ENCODE data around the gene ST14. TPM values are rescaled to one million over a fixed set of nuclear protein-coding genes. Genes with fewer than 3 reads are reported as not detected.

ST14 gene
- total RNA-seq, 1 experiment from 2014 or later: 141 TPM

- Histone ChIP-seq H3K4me2 (no peak overlapping the region), H3K79me2 (ENCODE audit: low read depth) (peaks cover 13% of the 10 kb centered on the region; the same call in 1 of the 2 replicates), H3K27me3 (ENCODE audit: insufficient read depth, low read depth) (no peaks in the 10 kb centered on the region), H3K27ac (no peak overlapping the region), H4K20me1 (ENCODE audit: insufficient read depth) (no peaks in the 10 kb centered on the region; the same call in 1 of the 2 replicates), H3K9me2 (ENCODE audit: insufficient read depth) (no peaks in the 10 kb centered on the region), H3K4me1 (replicated peaks; ENCODE audit: insufficient read depth) (no peaks in the 10 kb centered on the region), H3K4me3 (no peak overlapping the region), H3K9me3 (ENCODE audit: insufficient read depth, low read depth) (no peaks in the 10 kb centered on the region), H3K36me3 (ENCODE audit: low read depth) (peaks cover 15% of the 10 kb centered on the region; the same call in 1 of the 2 replicates), H2AFZ (no peak overlapping the region), H3F3A (ENCODE audit: insufficient read depth, low read depth) (peaks cover 41% of the 10 kb centered on the region; the same call in 1 of the 2 replicates)
- intact Hi-C loops (cut with micrococcal nuclease; ENCODE audit: unreplicated experiment): no loop called here
- POLR2A ChIA-PET (ENCODE audit: unreplicated experiment): no interaction called here
- no peak for DNase-seq
- no TSS peak for BruUV-seq (replicated peaks)
- TF ChIP-seq, protein P1, sequence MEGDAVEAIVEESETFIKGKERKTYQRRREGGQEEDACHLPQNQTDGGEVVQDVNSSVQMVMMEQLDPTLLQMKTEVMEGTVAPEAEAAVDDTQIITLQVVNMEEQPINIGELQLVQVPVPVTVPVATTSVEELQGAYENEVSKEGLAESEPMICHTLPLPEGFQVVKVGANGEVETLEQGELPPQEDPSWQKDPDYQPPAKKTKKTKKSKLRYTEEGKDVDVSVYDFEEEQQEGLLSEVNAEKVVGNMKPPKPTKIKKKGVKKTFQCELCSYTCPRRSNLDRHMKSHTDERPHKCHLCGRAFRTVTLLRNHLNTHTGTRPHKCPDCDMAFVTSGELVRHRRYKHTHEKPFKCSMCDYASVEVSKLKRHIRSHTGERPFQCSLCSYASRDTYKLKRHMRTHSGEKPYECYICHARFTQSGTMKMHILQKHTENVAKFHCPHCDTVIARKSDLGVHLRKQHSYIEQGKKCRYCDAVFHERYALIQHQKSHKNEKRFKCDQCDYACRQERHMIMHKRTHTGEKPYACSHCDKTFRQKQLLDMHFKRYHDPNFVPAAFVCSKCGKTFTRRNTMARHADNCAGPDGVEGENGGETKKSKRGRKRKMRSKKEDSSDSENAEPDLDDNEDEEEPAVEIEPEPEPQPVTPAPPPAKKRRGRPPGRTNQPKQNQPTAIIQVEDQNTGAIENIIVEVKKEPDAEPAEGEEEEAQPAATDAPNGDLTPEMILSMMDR (conservative IDR thresholded peaks at IDR 0.05): no peak
- no peak for TF ChIP-seq EZH2 (IDR thresholded peaks at IDR 0.05; ENCODE audit: low read depth)
- CTCF ChIA-PET: interaction anchor here (0.5 kb wide), 2 partner anchors 153 to 293 kb away, joined by 3 to 4 read pairs; no protein-coding TSS in a partner anchor
Measured at GRCh38 chr11:130136107-130136506, 23.5 kb upstream of the ST14 start.

DNA sequence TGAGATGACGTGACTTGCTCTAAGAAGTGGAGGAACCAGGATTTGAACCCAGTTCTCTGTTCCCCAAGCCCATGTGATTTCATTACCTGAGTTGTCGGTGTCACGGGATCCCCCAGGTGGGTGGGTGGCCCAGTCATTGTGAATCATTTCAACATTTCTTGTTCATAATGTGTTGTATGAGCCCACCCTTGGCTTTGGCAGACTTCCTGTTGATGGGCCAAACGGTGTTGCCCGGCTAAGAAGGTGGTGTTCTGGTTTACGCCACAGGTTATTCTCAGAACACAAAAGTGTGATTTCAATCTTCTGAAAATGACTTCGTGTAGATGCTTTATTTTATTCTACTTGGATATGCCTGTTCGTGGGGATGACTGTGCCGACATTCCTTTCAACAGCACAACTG lies 21.6 kb upstream of the ST14 start:
- TF ChIP-seq EZH2 (IDR thresholded peaks at IDR 0.05; ENCODE audit: low read depth): no peak
- TF ChIP-seq, protein P1 (conservative IDR thresholded peaks at IDR 0.05): no peak
- Histone ChIP-seq H3K9me2 (ENCODE audit: insufficient read depth) (no peaks in the 10 kb centered on the region), H3K9me3 (ENCODE audit: insufficient read depth, low read depth) (no peaks in the 10 kb centered on the region), H3K79me2 (ENCODE audit: low read depth) (peaks cover 12% of the 10 kb centered on the region; the same call in 1 of the 2 replicates), H3K36me3 (ENCODE audit: low read depth) (peaks cover 12% of the 10 kb centered on the region; the same call in 1 of the 2 replicates), H3K27me3 (ENCODE audit: insufficient read depth, low read depth) (no peaks in the 10 kb centered on the region), H3K4me2 (no peak overlapping the region), H4K20me1 (ENCODE audit: insufficient read depth) (no peaks in the 10 kb centered on the region; the same call in 1 of the 2 replicates), H3K4me1 (replicated peaks; ENCODE audit: insufficient read depth) (no peaks in the 10 kb centered on the region), H3K4me3 (no peak overlapping the region), H3F3A (ENCODE audit: insufficient read depth, low read depth) (peaks cover 30% of the 10 kb centered on the region; the same call in 1 of the 2 replicates), H2AFZ (no peak overlapping the region), H3K27ac (no peak overlapping the region)
- POLR2A ChIA-PET (ENCODE audit: unreplicated experiment): no interaction called here
- no peak for DNase-seq
- intact Hi-C loops (cut with micrococcal nuclease; ENCODE audit: unreplicated experiment): no loop called here
- CTCF ChIA-PET: no interaction called here
- BruUV-seq (replicated peaks): no TSS peak

- no peaks in the 10 kb centered on the region; the same call in 1 of the 2 replicates for H4K20me1 ChIP-seq (ENCODE audit: insufficient read depth)
- H3F3A ChIP-seq (ENCODE audit: insufficient read depth, low read depth): peaks cover 25% of the 10 kb centered on the region; the same call in 1 of the 2 replicates
- no peak overlapping the region for H3K4me3 ChIP-seq
- no TSS peak for BruUV-seq (replicated peaks)
- no peak for DNase-seq
- no peak overlapping the region for H2AFZ ChIP-seq
- intact Hi-C loops (cut with micrococcal nuclease; ENCODE audit: unreplicated experiment): no loop called here
- H3K27me3 ChIP-seq (ENCODE audit: insufficient read depth, low read depth): no peaks in the 10 kb centered on the region
- no peak overlapping the region for H3K27ac ChIP-seq
- TF ChIP-seq EZH2 (IDR thresholded peaks at IDR 0.05; ENCODE audit: low read depth): no peak
- TF ChIP-seq, protein P1 (conservative IDR thresholded peaks at IDR 0.05): no peak
- no peaks in the 10 kb centered on the region for H3K9me3 ChIP-seq (ENCODE audit: insufficient read depth, low read depth)
- no peak overlapping the region for H3K4me2 ChIP-seq
- ChIA-PET CTCF (no interaction called here), POLR2A (ENCODE audit: unreplicated experiment) (no interaction called here)
- H3K79me2 ChIP-seq (ENCODE audit: low read depth): 0 out of 2 replicates have a peak, but pooled peaks cover 5% of the 10 kb centered on the region
- H3K36me3 ChIP-seq (ENCODE audit: low read depth): peaks cover 11% of the 10 kb centered on the region
- H3K4me1 ChIP-seq (replicated peaks; ENCODE audit: insufficient read depth): peaks cover 2% of the 10 kb centered on the region; the same call in 1 of the 2 replicates
- H3K9me2 ChIP-seq (ENCODE audit: insufficient read depth): no peaks in the 10 kb centered on the region
Measured at GRCh38 chr11:130139401-130139800, 20.2 kb upstream of the ST14 start.
